GM18505 (cell line): ENCODE measurements around the gene DTNBP1.

Source experiments
- ATAC-seq: cut with Tn5 transposase; IDR thresholded peaks from one replicate; pipeline ENCODE4 v1.9.1; 2021; ENCODE audit not compliant: unreplicated experiment
- POLR2A ChIP-seq: IDR thresholded peaks from 4 replicates; pipeline ENCODE4 v1.6.1; 2011; ENCODE audit warnings: borderline replicate concordance; ENCODE audit not compliant: insufficient read depth, insufficient read length; ENCODE audit errors: extremely low read depth

DTNBP1 gene

GRCh38 chr6:15517600-15517999, 145.2 kb downstream of the DTNBP1 start:
- no peak for TF ChIP-seq POLR2A
- no peak for ATAC-seq

DNA sequence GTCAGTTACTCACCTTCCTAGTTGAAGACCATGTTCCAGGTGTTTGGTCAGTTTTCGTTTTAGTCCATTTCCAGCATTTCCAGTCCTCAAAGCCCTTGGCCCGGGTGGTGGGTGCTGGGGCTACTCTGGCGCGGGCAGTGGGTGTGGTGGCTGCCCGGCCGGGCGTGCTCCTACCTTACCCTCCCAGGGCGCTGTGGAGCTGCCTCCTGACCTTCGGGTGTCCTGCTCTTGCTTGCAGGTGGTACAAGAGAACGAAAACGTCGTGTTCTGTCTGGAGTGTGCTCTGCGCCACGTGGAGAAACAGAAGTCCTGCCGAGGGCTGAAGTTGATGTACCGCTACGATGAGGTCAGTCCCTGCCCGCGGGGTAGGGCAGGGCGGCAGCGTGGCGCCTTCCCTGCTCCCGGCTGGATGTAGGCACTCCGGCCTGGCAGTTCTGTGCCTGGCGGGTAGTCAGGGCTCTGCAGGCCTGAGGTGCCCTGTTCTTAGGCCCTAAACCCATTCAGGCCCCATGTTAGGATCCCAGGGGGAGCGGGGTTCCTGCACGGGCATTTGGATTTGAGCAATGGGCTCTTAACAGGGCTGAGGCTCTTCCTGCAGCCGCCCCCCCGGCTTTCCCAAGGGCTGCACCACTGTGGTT, 145.8 kb downstream of the DTNBP1 start:
- TF ChIP-seq POLR2A = no peak
- ATAC-seq = no peak

GRCh38 chr6:15516378-15516777, 146.4 kb downstream of the DTNBP1 start:
- no peak for ATAC-seq
- TF ChIP-seq POLR2A = no peak

DNA sequence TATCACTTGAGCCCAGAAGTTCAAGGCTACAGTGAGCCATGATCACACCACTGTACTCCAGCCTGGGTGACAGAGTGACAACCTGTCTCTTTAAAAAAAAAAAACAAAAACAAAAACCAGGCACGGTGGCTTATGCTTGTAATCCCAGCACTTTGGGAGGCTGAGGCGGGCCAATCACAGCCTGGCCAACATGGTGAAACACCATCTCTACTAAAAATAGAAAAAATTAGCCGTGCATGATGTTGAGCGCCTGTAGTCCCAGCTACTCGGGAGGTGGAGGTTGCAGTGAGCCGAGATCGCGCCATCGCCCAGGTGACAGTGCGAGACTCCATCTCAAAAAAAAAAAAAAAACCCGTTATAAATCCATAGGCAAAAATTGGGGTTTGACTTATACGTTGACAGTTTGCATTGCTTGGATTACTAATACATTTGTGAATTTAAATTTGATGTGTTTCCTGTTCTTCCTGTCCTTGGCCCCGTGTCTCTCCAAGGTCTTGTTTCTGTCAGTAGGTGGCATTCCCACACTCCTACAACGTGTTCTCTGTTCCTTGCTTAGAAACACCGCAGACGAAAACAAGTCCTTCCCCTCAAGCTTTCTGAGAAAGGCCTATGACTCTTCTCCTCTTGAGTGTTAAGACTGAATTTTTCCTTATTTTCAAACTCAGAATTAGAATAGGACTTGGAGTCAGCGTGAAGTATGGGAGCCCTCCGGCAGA, 147.0 kb downstream of the DTNBP1 start:
- no peak for ATAC-seq
- no peak for TF ChIP-seq POLR2A

- ATAC-seq = no peak
- no peak for TF ChIP-seq POLR2A
Measured at GRCh38 chr6:15515226-15515625, 147.6 kb downstream of the DTNBP1 start.

- no peak for TF ChIP-seq POLR2A
- ATAC-seq = no peak
Measured at GRCh38 chr6:15513801-15514711, 148.8 kb downstream of the DTNBP1 start.

GRCh38 chr6:15513131-15513771, 149.6 kb downstream of the DTNBP1 start:
- no peak for TF ChIP-seq POLR2A
- no peak for ATAC-seq

GRCh38 chr6:15512721-15513120, 150.1 kb downstream of the DTNBP1 start:
- TF ChIP-seq POLR2A = no peak
- no peak for ATAC-seq

GRCh38 chr6:15512126-15512525, 150.7 kb downstream of the DTNBP1 start:
- no peak for TF ChIP-seq POLR2A
- no peak for ATAC-seq

GRCh38 chr6:15511248-15512125, 151.3 kb downstream of the DTNBP1 start:
- TF ChIP-seq POLR2A = no peak
- ATAC-seq = no peak

GRCh38 chr6:15510536-15511247, 152.1 kb downstream of the DTNBP1 start:
- no peak for ATAC-seq
- no peak for TF ChIP-seq POLR2A

GRCh38 chr6:15510121-15510520, 152.7 kb downstream of the DTNBP1 start:
- ATAC-seq = no peak
- TF ChIP-seq POLR2A = no peak
